Mesenteric fat pad (tissue), 1 donor: ENCODE measurements around the gene ATP2B2. TPM values are rescaled to one million over a fixed set of nuclear protein-coding genes. Genes with fewer than 3 reads are reported as not detected.

ENCODE experiments used
- DNase-seq: peaks from one replicate; pipeline ENCODE4 v3.0.0-alpha.2; 2020; ENCODE audit warnings: low spot score
- total RNA-seq: library from RNA; stranded (reverse); fragmentation: NEBNext Ultra II Directional; extraction: Animal tissue kit (Norgen Biotek cat#: 25700); gene quantifications from one replicate; pipeline ENCODE4 v1.2.1, GENCODE V29; 2021
- donor health status: DM: yes; HTN: yes; CAD: no.

ATP2B2 gene
- total RNA-seq, 1 donor from 2014 or later: 0.16 TPM

DNA sequence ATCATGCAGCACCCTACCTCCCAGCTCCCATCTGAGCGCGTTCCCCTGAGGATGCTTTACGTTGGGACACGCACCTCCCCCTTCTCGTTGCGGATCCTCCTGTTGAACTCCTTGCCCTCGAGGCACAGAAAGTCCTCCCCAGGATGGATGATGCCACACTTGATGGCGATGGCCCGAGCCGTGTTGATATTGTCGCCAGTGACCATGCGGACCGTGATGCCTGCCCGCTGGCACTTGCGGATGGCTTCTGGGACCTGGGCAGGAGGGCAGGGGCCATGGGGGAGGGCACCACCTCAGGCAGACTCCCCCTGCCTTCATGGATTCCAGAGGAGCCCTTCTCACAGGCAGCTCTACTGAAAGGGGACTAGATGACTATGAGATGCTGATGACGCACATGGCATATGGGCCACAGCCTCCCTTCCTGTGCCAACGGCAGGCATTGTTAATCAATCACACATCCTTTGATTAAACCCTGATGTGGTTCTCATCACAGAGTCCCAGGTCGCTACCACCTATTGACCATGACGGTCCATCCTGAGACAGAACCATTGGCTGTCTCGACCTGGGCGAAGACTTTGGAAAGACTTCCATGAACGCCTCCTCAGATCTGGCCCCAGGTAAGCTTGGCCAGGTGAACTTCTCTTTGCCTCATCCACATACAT, 154.9 kb downstream of the ATP2B2 start:
- DNase-seq: no peak

DNA sequence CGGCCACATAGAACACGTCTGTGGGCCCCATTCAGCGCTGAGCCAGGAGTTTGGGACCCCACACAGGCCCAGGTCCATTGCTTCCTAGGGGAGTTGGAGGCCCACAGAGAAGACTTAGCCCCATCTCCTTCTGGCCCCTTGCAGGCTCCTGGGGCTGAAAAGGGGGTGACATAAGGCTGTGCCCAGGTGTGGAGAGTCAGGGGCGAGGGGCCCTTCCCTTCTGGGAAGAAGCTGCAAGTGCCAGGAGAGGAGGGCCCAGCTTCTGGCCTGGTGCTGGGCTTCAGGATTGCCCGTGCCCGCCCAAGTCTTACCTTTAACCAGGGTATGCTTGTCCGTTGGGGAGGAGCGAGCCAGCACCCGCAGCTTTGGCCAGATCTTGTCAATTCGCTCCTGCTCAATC, 155.6 kb downstream of the ATP2B2 start:
- no peak for DNase-seq

- no peak for DNase-seq
These were observed 157.0 kb downstream of the ATP2B2 start for GRCh38 chr3:10348404-10348721.

DNA sequence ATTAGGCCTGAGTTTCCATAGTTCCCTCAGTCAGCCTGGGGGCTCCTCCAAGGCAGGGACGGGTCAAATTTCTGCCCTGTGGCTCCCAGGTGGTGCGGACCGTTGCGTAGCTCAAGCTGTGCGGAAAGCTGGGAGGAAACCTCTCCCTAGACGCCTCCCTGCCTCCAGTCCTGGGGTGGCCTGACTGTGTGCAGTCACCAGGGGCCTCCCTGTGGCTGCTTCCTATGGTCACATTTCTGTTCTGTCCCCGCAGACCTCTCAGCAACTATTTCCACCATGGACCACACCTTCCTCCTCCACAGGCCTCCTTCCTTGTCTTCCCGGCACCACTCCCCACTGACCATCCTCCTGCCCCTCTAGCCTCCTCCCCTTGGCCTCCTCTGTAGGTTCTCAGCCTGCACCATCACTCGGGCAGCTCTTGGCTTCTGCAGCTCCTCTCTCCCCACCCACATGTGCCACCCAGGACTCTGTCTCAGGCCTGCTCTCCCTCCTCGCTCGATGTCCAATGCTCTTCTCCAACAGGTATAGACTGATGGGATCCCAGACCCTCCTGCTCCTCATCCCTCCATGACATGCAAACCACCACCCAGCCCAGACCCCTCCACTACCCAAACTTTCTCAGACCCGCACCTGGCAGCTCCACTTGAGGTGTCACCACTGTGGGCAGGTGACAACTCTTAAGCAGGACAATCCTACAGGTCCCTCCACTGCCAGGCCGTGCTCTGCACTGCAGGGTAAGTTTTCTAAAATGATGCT, 157.6 kb downstream of the ATP2B2 start:
- no peak for DNase-seq

- no peak for DNase-seq
These were observed 159.5 kb downstream of the ATP2B2 start for GRCh38 chr3:10345911-10346310.

DNA sequence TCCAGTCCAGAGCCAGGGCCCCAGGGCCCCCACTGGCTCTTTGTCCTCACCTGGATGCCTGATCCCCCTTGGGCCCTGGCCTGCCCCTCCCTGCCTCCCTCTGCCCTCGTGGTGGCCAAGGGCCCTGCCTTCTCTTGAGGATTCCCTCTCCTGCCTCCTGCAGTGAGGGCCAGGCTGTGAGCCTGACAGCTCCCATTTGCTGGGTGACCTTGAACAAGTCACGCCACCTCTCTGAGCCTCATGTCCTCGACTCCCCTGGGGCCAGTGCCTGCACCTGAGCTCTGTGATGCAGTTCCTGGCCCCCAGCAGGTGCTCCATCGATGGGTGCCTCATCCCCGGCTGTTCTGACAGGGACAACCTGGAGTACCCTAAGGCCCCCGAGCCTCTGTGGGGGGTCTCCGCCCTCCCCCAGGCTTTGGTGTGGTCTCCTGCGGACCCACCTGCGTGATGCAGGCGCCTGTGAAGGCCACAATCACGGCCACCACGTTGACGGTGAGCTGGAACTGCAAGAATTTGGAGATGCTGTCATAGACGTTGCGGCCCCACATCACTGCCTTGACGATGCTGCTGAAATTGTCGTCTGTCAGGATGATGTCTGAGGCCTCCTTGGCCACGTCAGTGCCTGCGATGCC, 160.3 kb downstream of the ATP2B2 start:
- no peak for DNase-seq

DNA sequence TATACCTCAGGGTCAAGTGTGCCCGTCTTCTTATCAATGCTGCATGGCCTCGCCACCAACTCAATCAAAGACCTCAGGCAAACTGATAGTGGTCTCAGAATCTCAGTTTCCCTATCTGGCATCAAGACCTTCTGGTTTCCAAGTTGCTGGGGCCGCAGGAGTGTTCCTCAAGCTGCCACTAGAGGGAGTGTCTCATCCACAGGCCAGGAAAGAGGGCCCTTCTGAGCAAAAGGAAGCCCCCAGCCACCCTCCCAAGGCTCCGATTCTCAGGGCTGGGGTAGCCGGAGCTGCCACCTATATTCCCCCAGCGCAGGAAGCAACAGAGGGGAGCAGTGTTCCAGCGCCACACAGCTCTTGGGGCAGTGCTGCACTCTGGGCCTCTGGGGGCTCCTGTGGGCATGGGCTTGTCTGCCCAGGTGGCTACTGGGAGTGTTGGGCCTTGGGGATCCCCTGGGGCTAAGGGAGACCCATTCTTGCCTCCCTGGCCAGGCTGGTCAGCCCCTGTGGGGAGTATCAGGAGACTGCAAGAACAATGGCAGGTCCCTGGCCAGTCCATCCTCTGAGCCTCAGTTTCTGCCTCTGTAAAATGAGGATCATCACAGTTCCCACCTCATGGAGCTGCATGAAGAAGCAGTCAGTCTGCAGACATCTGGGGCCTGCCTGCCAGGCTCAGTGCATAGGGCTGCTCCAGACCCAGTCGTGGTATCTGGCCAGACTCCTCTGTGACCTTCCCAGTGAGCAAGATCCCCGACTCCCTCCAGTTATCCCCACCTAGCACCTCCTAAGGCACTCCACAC, 161.0 kb downstream of the ATP2B2 start:
- DNase-seq: no peak

DNA sequence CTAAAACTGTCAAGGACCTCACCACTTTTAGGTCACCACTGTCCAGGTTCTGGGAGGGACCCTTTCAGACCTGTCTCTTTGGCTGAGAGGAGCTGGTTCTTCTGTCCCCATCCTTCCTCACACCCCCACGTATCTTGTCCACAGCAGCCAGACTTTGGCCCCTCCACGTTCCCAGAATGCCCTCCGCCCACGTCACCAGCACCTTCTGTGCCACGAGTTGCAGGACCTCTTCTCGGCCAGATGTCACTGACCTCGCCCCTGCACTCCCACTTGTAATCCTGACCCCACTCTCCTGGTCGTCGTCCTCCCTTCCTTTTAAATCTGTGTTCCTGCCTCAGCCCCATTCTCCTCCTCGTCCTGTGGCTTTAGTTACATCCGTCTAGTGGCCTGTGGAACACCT, 161.9 kb downstream of the ATP2B2 start:
- no peak for DNase-seq

DNA sequence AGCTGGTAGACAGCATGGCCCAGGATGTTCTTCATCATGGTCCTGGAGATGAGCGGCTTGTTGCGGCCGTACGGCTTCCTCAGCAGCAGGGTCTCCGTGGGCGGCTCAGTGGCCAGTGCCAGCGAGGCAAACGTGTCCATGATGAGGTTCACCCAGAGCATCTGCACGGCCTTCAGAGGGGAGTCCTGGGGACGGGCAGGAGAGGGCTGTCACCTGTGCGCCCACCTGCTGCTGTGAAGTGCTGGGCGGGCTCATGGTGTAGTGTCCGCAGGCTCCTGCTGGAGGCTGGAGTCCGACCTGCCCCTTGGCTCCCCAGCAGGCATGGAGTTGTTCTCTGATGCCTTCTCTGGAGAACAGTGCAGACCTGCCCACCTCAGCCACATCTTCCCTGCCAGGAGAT, 162.6 kb downstream of the ATP2B2 start:
- no peak for DNase-seq

DNA sequence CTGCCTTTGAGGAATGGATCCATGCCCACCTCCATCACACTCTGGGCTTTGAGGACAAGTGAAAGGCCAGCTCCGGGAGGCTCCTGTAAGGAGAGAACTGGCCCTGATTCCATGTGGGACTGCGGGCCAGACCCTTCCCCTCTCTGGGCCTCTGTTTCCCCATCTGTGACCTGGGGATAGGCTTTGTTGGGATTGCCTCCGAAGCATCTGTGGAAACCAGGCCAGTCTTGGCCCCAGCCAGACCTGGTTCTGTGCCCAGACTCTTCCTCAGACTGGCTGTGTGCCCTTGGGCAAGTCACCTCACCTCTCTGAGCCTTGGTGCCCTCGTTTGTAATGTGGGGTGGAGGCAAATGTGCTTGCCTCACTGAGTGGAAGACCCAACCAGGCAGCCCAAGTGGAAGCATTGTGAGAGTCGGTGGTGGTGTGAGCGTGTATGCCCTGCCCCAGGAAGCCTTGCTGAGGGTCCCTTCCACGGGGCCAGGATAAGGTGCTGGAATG, 163.4 kb downstream of the ATP2B2 start:
- no peak for DNase-seq

DNA sequence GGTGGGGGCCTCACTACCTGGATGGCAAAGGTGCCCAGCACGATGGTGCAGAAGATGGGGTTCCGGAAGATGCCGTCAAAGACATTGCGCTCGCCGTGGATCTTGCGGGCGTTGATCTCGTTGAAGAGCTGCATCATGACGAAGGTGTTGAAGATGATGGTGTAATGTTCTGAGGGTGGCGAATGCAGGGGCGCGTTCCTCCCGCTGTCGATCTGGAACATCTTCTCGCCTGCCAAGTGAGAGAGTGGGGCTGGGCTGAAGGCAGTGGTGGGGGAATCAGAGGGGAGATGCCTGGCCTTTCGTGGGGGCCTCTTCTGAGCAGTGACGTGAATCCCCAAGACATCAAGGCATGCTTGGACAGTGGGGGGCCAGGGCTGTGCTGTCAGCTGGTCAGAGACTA, 164.9 kb downstream of the ATP2B2 start:
- no peak for DNase-seq

- DNase-seq: no peak
These were observed 165.3 kb downstream of the ATP2B2 start for GRCh38 chr3:10340046-10340445.

DNA sequence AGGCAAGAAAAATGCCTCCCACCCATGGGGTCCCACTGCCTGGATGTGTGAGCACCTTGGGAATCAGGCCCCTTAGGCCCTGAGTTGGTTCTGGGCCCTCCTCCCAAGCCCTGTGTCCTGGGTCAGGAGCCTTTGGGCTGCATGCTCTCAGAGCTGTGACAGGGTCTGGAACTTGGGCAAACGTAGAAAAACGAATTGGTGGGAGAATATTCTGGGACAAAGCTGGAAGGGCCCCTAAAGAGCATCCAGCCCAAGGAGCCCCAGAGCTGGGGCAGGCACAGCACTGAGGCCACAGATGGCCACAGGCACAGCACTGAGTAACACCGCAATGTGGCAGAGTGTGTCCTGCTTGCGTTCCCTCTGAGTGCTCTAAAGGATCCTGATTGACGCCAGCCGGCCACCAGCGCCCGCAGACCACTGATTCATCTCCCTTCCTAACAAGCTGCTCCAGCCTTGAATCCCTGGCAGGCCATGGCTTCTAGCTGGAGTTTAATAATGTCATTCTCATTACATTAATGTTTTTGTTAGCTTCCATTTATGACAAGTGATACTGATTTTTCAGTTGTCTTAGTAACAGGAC, 165.9 kb downstream of the ATP2B2 start:
- DNase-seq: no peak

- DNase-seq: no peak
These were observed 166.6 kb downstream of the ATP2B2 start for GRCh38 chr3:10338591-10339353.

DNA sequence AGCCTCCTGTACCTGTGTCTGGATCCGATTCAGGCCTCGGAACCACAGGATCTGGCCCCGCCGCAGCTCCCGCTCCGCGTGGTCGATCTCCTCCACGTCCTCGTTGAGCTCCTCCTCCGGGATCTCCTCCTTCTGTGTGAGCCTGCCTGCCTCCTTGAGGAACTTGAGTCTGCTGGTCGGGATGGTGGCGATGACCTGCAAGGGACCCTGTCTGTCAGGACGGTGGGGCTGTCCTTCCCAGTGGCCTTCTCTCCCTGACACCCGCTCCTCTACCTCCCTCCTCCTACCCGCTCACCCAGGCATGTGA, 167.3 kb downstream of the ATP2B2 start:
- DNase-seq: no peak

DNA sequence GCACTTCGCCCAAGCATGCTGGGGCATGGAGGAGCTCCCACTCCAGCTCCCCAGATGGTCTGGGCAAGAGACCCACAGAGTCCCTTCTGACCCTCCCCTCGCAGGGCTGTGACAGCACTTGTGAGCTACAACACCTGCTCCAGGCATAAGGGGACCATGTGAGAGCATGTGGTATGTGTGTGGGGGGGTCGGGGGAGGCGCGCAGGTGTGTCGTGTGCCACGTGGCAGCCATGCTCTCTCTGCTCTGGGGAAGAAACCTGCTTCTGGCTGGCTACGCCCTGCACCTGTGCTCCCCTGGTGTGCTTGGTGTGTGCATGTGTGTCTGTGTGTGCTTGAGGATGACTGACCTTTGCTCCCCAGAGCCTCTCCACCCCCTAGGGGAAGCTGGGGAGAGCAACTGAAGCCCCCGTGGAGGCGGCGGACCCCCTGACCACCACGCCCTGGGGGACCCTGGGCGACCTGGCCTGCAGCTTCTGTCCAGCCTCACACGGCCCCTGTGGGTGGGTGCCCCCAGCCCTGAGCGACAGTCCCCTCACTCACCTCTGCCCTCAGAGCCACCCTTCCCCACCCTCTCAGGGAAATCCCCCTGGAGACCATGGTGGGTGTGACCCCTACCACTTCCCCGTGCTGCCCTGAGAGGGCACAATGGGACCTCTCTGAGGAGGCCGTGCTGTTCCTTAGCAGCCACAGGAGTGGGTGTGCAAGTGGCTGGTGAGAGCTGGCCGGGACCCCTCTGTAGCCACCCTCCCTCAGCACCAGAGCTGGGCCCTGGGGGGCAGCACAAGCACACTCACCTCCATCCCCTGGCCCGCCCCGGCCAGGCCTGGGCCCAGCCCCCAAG, 167.8 kb downstream of the ATP2B2 start:
- DNase-seq: no peak

DNA sequence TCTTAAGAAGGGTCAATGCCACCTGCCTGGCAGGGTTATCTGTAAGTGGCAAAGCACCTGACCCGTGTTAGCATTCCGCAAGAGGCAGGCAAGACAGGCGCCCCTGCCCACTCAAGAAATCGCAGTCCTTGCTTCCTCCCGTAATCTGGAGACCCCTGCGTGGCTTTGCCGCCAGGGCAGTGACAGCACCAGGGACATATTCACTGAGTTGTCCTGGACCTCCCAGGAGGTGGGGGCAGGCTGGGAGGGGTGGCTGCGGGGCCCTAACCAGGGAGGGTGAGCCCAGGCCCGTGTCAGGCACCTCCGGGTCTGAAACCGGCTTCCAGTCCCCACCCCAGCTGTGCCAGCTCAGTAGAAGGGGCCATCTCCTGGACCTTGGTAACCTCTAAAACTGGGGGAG, 168.6 kb downstream of the ATP2B2 start:
- no peak for DNase-seq

DNA sequence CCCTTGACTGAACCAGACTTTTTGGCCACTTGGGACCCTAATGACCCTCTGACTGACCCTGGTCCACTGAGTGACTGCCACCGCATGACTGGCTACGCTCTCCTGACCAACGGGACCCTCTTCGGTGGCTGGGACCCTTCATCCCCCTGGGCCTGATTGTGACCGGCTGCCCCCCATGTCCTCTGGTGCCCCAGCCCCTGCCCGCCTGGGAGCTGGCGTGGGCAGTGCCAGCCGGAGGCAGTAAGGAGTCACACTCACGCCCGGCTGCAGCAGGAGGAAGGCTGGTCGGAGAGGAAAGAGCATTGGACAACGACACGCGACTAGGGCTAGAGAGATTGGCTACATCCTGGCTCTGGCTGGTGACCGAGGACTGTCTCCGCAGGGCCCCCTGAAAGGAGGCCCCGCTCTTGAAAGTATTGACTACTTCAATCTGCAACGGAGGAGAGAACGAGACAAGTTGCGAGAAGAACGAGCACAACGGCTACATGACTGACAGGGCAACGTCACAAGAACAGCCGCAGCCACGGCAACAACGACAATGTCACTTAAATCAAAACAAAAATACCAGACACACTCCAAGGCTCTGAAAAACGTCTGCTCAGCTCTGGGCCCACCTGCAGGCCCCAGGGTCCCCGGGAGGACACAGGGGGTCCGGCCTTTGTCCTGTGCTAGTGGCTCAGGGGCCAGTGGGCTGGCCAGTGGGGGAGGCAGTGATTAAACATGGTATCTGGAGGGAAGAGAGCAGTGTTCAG, 169.3 kb downstream of the ATP2B2 start:
- DNase-seq: no peak

DNA sequence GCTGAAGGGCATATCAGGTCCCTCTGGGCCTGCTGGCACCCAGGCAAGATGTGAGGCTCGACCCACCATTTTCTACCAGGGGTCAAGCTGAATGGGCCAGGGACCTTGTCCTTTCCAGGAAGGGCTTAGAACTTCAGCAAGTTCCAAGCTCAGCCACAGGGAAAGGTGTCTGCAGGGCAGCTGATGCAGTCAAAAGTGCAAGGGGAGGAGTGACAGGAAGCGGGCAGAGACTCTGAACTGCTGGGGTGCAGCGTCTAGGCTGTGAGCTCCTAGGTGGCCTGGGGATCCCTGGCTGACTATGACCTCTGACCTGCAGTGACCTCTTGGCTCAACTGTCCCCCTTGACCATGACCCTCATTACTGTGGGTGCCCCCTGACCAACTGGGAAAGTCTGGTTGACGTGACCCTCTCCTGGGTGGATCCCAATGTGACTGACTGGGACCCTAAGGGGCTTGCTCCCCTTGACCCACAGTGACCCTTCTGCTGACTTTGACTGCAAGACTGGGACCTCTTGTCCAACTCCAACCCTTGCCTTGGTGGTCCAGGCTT, 170.1 kb downstream of the ATP2B2 start:
- no peak for DNase-seq
